GM18498 (cell line): ENCODE data around the gene CGREF1.
"Not testable (repeated sequence)": the region's sequence is repeated elsewhere in the genome, so short reads cannot be mapped to it uniquely, and the experiment has no call there.

Source experiments
- ATAC-seq: cut with Tn5 transposase; IDR thresholded peaks from one replicate; pipeline ENCODE4 v1.9.1; 2021; ENCODE audit warnings: mild to moderate bottlenecking, moderate library complexity; ENCODE audit not compliant: unreplicated experiment

The CGREF1 gene

DNA sequence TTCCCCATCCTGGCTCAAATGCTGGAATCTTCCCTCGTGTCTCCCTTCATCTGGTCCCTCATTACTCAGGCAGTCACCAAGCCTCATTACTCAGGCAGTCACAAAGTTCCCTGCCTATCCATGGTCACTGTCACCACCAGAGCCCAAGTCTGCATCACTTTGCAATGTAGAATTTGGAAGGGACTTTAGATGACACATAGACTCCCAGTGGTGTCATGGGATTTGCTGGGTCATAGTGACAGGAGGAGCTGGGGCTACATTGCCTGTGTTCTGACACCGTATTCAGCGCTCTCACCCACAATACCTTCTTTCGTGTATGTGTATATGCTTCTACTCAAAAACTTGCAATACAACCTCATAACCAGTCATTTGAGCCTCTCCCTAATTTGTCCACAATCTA, 42.6 kb downstream of the CGREF1 start:
- ATAC-seq = no peak

DNA sequence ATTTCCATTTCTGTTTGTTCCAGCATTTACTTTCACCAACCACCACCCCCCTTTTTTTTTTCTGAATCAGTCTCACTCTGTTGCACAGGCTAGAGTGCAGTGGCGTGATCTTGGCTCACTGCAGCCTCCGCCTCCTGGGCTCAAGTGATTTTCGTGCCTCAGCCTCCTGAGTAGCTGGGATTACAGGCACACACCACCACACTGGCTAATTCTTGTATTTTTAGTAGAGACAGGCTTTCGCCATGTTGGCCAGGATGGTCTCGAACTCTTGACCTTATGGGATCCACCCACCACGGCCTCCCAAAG, 43.4 kb downstream of the CGREF1 start:
- not testable (repeated sequence) for ATAC-seq

DNA sequence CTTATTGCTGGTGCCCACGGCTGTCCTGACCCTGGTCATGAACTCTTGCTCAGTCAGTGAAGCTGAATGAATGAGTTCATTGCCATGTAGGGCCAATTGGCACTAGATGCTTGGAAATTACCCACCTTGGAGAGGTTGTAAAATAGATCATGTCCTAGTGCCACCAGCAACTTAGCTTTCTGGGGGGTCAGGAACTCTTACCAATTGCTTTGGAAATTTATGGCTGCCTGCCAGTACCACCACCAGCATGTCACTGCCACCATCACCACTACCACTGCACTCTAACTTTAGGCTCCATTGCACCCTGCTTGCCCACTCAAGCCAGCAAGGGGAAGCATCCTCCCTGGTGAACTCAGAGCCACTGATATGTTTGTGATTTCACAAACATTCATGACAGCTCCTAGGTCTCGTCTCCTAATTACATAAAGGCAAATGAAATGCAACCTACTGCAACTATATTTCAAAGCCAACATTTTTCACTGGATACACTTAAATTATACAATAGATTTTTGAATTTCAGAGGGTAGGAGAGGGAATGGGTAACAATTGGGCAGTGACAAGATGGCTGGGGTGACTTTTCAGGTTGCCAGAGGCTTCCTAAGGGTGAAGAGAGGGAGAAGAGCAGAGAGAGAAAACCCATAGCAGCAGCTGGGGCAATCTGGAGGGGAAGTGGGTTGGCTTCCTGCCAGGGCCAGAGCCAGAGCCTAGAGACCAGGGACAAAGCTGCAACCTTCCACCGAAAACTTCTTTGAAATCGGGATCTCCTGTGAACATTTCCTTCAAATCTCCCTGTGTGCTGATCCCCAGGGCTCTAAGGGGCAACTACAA, 44.0 kb downstream of the CGREF1 start:
- no peak for ATAC-seq

DNA sequence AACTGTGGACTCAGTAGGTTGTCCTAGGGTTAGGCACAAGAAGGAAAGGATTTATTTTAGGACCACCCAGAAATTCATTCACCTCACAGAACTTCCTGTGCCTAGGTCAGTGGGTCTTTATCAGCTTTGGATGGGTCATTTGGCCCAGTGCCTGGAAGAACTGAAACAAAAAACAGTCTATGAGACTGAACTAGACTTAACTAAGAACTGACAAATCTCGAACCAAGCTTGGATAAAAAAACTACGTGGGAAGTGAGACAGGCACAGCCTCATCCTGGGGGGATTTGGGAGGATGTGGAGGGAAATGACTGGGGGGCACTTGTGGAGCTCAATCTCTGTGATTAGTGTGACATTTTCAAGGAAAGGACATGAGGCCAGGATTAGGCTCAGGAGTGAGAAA, 45.1 kb downstream of the CGREF1 start:
- ATAC-seq = no peak

- no peak for ATAC-seq
These were observed 46.0 kb downstream of the CGREF1 start for GRCh38 chr2:27072920-27073319.

GRCh38 chr2:27071990-27072830, 46.7 kb downstream of the CGREF1 start:
- peak; percentile 29 for ATAC-seq

- ATAC-seq = peak; percentile 90
These were observed 47.5 kb downstream of the CGREF1 start, which contains the start of gene OST4 for GRCh38 chr2:27071277-27071989. TSS of gene OST4 (minus strand) at chr2:27071654.

- peak; percentile 8 for ATAC-seq
These were observed 48.2 kb downstream of the CGREF1 start for GRCh38 chr2:27070653-27071276.

- no peak for ATAC-seq
These were observed 48.8 kb downstream of the CGREF1 start for GRCh38 chr2:27069961-27070618.

DNA sequence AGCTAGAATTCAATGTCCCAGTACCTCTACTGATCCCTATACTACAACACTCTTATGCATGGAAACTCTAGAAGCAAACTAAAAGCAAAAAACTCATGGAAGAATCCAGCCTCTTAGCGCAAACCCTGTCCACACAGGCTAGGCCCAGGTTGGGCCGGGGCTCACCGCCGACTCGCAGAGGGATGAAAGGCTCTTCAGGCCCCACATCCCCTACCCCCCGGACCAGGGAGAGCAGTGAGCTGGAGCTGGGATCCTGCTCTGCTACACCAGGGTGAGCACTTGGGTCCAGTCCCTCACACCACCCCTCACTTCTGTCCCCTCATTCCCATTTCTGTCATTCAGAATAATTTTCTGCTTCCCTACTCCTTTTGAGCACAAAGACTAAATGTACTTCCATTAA, 49.5 kb downstream of the CGREF1 start:
- no peak for ATAC-seq

DNA sequence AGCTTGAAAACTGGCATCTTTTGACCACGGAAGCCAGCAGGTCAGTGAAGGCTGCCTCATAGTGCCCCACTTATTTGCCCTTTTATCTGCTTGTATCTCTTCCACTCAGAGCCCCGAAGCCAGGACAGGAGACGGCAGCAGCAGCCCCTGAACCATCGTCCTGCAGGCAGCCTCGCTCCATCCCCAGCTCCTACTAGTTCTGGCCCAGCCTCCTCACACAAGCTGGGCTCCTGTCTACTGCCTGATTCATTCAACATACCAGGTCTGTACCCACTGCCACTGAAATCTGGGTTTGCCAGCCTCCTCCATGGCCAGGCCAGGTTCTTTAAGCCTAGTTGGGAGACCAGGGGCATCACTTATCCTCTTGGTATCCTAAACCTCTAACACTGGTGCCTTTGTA, 51.5 kb downstream of the CGREF1 start:
- no peak for ATAC-seq

- no peak for ATAC-seq
These were observed 53.8 kb downstream of the CGREF1 start for GRCh38 chr2:27065128-27065527.

- no peak for ATAC-seq
These were observed 58.6 kb downstream of the CGREF1 start for GRCh38 chr2:27060323-27060722.

DNA sequence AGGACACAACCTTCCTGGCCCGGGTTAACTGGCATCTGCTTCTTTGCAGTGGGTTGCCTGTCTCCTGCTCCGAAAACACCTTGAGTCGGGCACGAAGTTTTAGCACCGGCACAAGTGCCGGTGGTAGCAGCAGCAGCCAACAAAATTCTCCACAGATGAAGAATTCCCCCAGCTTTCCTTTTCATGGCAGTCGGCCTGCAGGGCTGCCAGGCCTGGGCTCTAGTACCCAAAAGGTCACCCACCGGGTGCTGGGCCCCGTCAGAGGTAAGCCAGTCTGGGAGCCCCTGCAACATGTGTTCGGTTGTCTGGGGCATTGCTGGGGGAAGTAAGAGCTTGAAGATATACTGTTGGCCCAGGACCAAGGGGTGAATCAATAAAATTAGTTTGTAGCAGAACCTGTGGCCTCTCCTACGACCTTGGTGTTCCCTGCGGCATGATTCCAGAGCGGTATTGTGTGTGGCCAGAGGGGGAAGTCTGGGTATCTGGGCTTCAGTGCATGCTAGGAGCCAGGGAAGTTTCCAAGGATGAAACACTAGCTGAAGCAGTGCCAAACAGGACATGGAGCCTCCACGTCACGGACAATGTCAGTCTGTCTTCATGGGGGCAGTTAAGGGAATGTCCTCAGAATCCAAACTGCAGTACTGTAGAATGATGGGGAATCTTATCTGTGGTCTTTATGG, 59.6 kb downstream of the CGREF1 start:
- ATAC-seq = no peak

DNA sequence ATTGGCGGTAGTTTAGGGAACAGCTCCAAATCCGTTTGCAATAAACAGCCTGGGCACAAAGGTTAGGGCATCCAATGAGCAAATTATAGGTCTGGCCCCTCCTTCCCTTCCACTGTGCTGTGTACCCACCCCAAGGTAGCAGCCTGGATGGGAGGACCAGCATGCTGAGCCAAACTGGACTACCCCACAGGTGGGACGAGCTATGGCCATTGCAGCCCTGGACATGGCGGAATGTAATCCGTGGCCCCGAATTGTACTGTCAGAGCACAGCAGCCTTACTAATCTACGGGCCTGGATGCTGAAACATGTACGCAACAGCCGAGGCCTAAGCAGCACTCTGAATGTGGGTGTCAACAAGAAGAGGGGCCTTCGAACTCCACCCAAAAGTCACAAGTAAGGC, 60.7 kb downstream of the CGREF1 start:
- ATAC-seq = no peak

DNA sequence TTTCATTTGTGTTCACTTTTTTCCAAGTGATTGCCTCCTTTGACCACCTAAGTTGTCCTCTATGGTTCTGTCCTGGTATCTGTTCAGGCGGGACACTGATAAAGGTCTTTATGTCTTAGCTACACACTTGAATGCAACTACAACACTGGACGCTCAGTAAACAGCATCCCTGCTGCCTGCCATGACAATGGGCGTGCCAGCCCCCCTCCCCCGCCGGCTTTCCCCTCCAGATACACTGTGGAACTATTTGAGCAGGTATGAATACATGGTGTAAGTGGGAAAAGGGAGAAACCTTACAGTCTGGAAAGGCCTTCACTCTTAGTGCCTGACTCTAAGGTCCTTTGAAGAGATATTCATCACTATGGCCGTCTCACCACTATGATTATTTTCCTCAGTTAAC, 61.7 kb downstream of the CGREF1 start:
- ATAC-seq = no peak

GRCh38 chr2:27054721-27055120, 64.2 kb downstream of the CGREF1 start:
- ATAC-seq = no peak

DNA sequence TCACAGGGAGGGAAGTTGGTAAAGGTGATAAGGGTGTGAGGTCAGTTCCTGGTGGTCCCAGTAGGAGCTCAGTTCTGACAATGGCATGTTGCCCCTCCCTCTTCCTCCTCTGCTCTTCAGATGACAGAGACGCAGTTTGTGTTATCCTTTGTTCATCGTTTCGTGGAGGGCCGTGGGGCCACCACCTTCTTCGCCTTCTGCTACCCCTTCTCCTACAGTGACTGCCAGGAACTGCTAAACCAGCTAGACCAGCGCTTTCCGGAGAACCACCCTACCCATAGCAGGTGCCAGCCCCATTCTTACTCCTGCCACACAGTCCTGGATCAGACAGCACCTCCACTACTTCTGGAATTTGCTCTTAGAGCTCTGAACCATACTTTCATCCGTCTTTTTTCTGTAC, 65.2 kb downstream of the CGREF1 start:
- no peak for ATAC-seq

- no peak for ATAC-seq
These were observed 65.6 kb downstream of the CGREF1 start for GRCh38 chr2:27053321-27053720.
